Activated CD8-positive, alpha-beta T cell treated with anti-CD3 and anti-CD28 coated beads for 36 hours (primary cell): Measurements from ENCODE around the gene SF3B3. TPM values are rescaled to one million over a fixed set of nuclear protein-coding genes. Genes with fewer than 3 reads are reported as not detected.

Experiments
- ATAC-seq: fragments of 200-7000 bp; cut with Tn5 transposase; one replicate; pipeline ENCODE4 v1.10.0; 2021; ENCODE audit warnings: mild to moderate bottlenecking, moderate library complexity
- CTCF ChIA-PET: fragments of 350-600 bp; sonication (Branson Sonifier 250); formaldehyde crosslinking; loops from one replicate; lab custom pipeline; 2021; ENCODE audit warnings: antibody characterized with exemption; lab: Charles Lee
- POLR2A ChIA-PET: fragments of 350-600 bp; sonication (Branson Sonifier 250); formaldehyde crosslinking; loops from one replicate; lab custom pipeline; 2021; ENCODE audit warnings: antibody characterized with exemption; lab: Charles Lee
- DNase-seq: peaks from one replicate; pipeline ENCODE4 v3.0.0-alpha.2; 2020
- H3K27ac Mint-ChIP-seq: one replicate; pipeline ENCODE4 v1.8.0; 2021; ENCODE audit warnings: mild to moderate bottlenecking, mixed read lengths
- H3K27me3 Mint-ChIP-seq: one replicate; pipeline ENCODE4 v1.8.0; 2021; ENCODE audit warnings: mixed read lengths
- H3K36me3 Mint-ChIP-seq: one replicate; pipeline ENCODE4 v1.8.0; 2021; ENCODE audit warnings: low read depth, mixed read lengths
- H3K4me1 Mint-ChIP-seq: one replicate; pipeline ENCODE4 v1.8.0; 2021; ENCODE audit warnings: low read depth, mixed read lengths
- H3K4me3 Mint-ChIP-seq: one replicate; pipeline ENCODE4 v1.8.0; 2021; ENCODE audit warnings: mild to moderate bottlenecking, moderate library complexity, mixed read lengths
- H3K9me3 Mint-ChIP-seq: one replicate; pipeline ENCODE4 v1.8.0; 2021; ENCODE audit warnings: mixed read lengths
- CTCF ChIP-seq: fragments of 200-600 bp; IDR thresholded peaks from one replicate; pipeline ENCODE4 v1.8.0; 2022; ENCODE audit warnings: antibody characterized with exemption, mild to moderate bottlenecking
- intact Hi-C: fragments of 100-400 bp; cut with micrococcal nuclease; formaldehyde crosslinking; loops from one replicate; pipeline ENCODE4 v1.10.0; 2022
- total RNA-seq, 2 experiments: library from RNA; stranded (reverse); gene quantifications; one replicate each; pipeline ENCODE4 v1.2.3, GENCODE V29; 2021

Gene SF3B3
- total RNA-seq, 2 experiments from 2014 or later, result 543 to 552 TPM

GRCh38 chr16:70553645-70554044 lies 30.0 kb downstream of the SF3B3 start:
- no peak for TF ChIP-seq CTCF
- H3K27ac Mint-ChIP-seq, result peak overlapping the region; percentile 34
- intact Hi-C loops, result no loop called here
- H3K9me3 Mint-ChIP-seq, result no peaks in the 10 kb centered on the region
- ChIA-PET POLR2A (interaction anchor here (1.1 to 5.1 kb wide), 2 partner anchors 12 to 13 kb away, joined by 3 to 43 read pairs; no protein-coding TSS in a partner anchor), CTCF (interaction anchor here (1.3 kb wide), 2 partner anchors 14 to 101 kb away, joined by 3 to 4 read pairs; no protein-coding TSS in a partner anchor)
- DNase-seq (no peak), ATAC-seq (no peak)
- peaks cover 30% of the 10 kb centered on the region for H3K4me1 Mint-ChIP-seq
- peaks cover 79% of the 10 kb centered on the region for H3K36me3 Mint-ChIP-seq
- no peaks in the 10 kb centered on the region for H3K27me3 Mint-ChIP-seq
- no peak overlapping the region for H3K4me3 Mint-ChIP-seq

GRCh38 chr16:70556063-70556462 lies 32.4 kb downstream of the SF3B3 start:
- ChIA-PET POLR2A (interaction anchor here (0.6 to 1.2 kb wide), 3 partner anchors 8 to 16 kb away, joined by 3 to 4 read pairs (median 4); no protein-coding TSS in a partner anchor), CTCF (no interaction called here)
- H3K27me3 Mint-ChIP-seq, result no peaks in the 10 kb centered on the region
- peaks cover 14% of the 10 kb centered on the region for H3K4me1 Mint-ChIP-seq
- TF ChIP-seq CTCF, result no peak
- peak overlapping the region; percentile 13 for H3K27ac Mint-ChIP-seq
- DNase-seq, result no peak
- H3K9me3 Mint-ChIP-seq, result no peaks in the 10 kb centered on the region
- H3K4me3 Mint-ChIP-seq, result no peak overlapping the region
- ATAC-seq, result no peak
- H3K36me3 Mint-ChIP-seq, result peaks cover 70% of the 10 kb centered on the region
- intact Hi-C loops, result no loop called here

- ChIA-PET POLR2A (interaction anchor here (0.7 to 2.6 kb wide), 7 partner anchors 10 to 206 kb away, joined by 3 to 13 read pairs (median 4); no protein-coding TSS in a partner anchor), CTCF (interaction anchor here (0.8 to 2.7 kb wide), 5 partner anchors 16 to 294 kb away, joined by 3 to 7 read pairs (median 4); no protein-coding TSS in a partner anchor)
- Mint-ChIP-seq H3K4me1 (peaks cover 4% of the 10 kb centered on the region), H3K27me3 (no peaks in the 10 kb centered on the region), H3K4me3 (no peak overlapping the region), H3K9me3 (no peaks in the 10 kb centered on the region), H3K36me3 (peaks cover 71% of the 10 kb centered on the region), H3K27ac (peak overlapping the region; percentile 20)
- ATAC-seq (no peak), DNase-seq (no peak)
- TF ChIP-seq CTCF, result no peak
- intact Hi-C loops, result no loop called here
These were observed 38.0 kb downstream of the SF3B3 start for GRCh38 chr16:70561623-70562022.

GRCh38 chr16:70563636-70564035 lies 40.0 kb downstream of the SF3B3 start:
- DNase-seq, result no peak
- no peak for TF ChIP-seq CTCF
- Mint-ChIP-seq H3K36me3 (peaks cover 71% of the 10 kb centered on the region), H3K4me3 (no peak overlapping the region), H3K4me1 (no peaks in the 10 kb centered on the region), H3K27ac (no peak overlapping the region), H3K9me3 (no peaks in the 10 kb centered on the region), H3K27me3 (no peaks in the 10 kb centered on the region)
- ChIA-PET POLR2A (interaction anchor here (0.6 to 6.7 kb wide), 9 partner anchors 10 to 306 kb away, joined by 3 to 43 read pairs (median 5); no protein-coding TSS in a partner anchor), CTCF (interaction anchor here (0.7 kb wide), 1 partner anchor 12 kb away, joined by 4 read pairs; no protein-coding TSS in a partner anchor)
- no peak for ATAC-seq
- intact Hi-C loops, result no loop called here

- H3K4me3 Mint-ChIP-seq, result no peak overlapping the region
- POLR2A ChIA-PET, result interaction anchor here (0.6 to 6.7 kb wide), 11 partner anchors 9 to 184 kb away, joined by 3 to 43 read pairs (median 4); no protein-coding TSS in a partner anchor
- no peaks in the 10 kb centered on the region for H3K9me3 Mint-ChIP-seq
- H3K27ac Mint-ChIP-seq, result peak overlapping the region; percentile 6
- H3K4me1 Mint-ChIP-seq, result no peaks in the 10 kb centered on the region
- CTCF ChIA-PET, result interaction anchor here (1.2 kb wide), 1 partner anchor 313 kb away, joined by 3 read pairs; the partner anchor contains the start of gene EXOSC6
- no peaks in the 10 kb centered on the region for H3K27me3 Mint-ChIP-seq
- ATAC-seq, result no peak
- no peak for DNase-seq
- intact Hi-C loops, result no loop called here
- TF ChIP-seq CTCF, result no peak
- H3K36me3 Mint-ChIP-seq, result peaks cover 80% of the 10 kb centered on the region
These were observed 41.4 kb downstream of the SF3B3 start for GRCh38 chr16:70565053-70565452.
